HepG2 (cell line): ENCODE measurements around the gene DPEP2NB. TPM values are rescaled to one million over a fixed set of nuclear protein-coding genes. Genes with fewer than 3 reads are reported as not detected.

Source experiments
- ATAC-seq: fragments of 200-7000 bp; cut with Tn5 transposase; 3 replicates; pipeline ENCODE4 v1.9.1; 2020; ENCODE audit warnings: mild to moderate bottlenecking, moderate library complexity
- BruUV-seq: library from RNA; stranded (reverse); fragments of 400-500 nt; replicated peaks from 2 replicates; lab custom pipeline; 2021; lab: Mats Ljungman, UMichigan
- CTCF ChIA-PET: fragments of 300-600 bp; formaldehyde crosslinking; extraction: SDS; loops from one replicate; lab custom pipeline; 2021; ENCODE audit warnings: low total read pairs, inconsistent platforms, low intra/inter-chr PET ratio; lab: Yijun Ruan, JAX
- POLR2A ChIA-PET: fragments of 350-600 bp; sonication (Branson Sonifier 250); formaldehyde crosslinking; loops from one replicate; lab custom pipeline; 2020; ENCODE audit warnings: antibody characterized with exemption, inconsistent platforms; lab: Yijun Ruan, JAX
- DNase-seq: peaks from one replicate; pipeline ENCODE4 v3.0.0-alpha.2; 2015; ENCODE audit warnings: low spot score
- FAIRE-seq: peaks from 3 replicates; lab custom pipeline; 2011; peaks lifted over from hg19 to GRCh38; lab: Jason Lieb, UNC
- H2AFZ ChIP-seq: one replicate; pipeline ENCODE4 v1.6.1; 2011; ENCODE audit warnings: low read length, inconsistent platforms
- H3K27ac ChIP-seq: fragments of 300-600 bp; 3 replicates; pipeline ENCODE4 v1.8.0; 2011; ENCODE audit warnings: mixed run types, mild to moderate bottlenecking, mixed read lengths, low read length, inconsistent platforms; ENCODE audit not compliant: insufficient read depth; ENCODE audit errors: extremely low read length
- H3K27me3 ChIP-seq, 2 experiments: fragments of 200-600 bp in 1 of 2; 2 replicates in 1 of 2; 3 replicates in 1 of 2; pipeline versions ENCODE4 v1.6.0 to v1.8.0; 2011; ENCODE audit warnings: low read length in 2 of 2, mild to moderate bottlenecking in 2 of 2, moderate library complexity in 2 of 2, inconsistent platforms in 1 of 2; ENCODE audit not compliant: insufficient read depth in 2 of 2, control insufficient read depth in 1 of 2
- H3K36me3 ChIP-seq, 2 experiments: fragments of 200-600 bp in 1 of 2; replicated peaks in 1 of 2; 2 replicates in 1 of 2; 3 replicates in 1 of 2; pipeline versions ENCODE4 v1.5.1 to v1.8.0; 2011; ENCODE audit warnings: low read length in 2 of 2, inconsistent platforms in 1 of 2; ENCODE audit not compliant: insufficient read depth in 2 of 2, control insufficient read depth in 1 of 2
- H3K4me1 ChIP-seq: 2 replicates; pipeline ENCODE4 v1.5.1; 2012; ENCODE audit warnings: low read length, inconsistent platforms; ENCODE audit not compliant: insufficient read depth
- H3K4me2 ChIP-seq: 2 replicates; pipeline ENCODE4 v1.6.0; 2011; ENCODE audit warnings: low read depth, low read length, inconsistent platforms
- H3K4me3 ChIP-seq, 3 experiments: fragments of 200-600 bp in 1 of 3; sonication (generic), shearing (Covaris generic) in 1 of 3; replicated peaks in 1 of 3; 2 replicates each; pipeline ENCODE4 v1.5.1; 2011 to 2016; ENCODE audit warnings: low read length in 3 of 3, inconsistent platforms in 2 of 3, low read depth in 2 of 3, mild to moderate bottlenecking in 2 of 3, control low read depth in 1 of 3, mixed read lengths in 1 of 3; ENCODE audit not compliant: insufficient read depth in 1 of 3
- H3K79me2 ChIP-seq: one replicate; pipeline ENCODE4 v1.6.1; 2011; ENCODE audit warnings: low read length, inconsistent platforms; ENCODE audit not compliant: insufficient read depth
- H3K9ac ChIP-seq: 2 replicates; pipeline ENCODE4 v1.6.0; 2011; ENCODE audit warnings: mild to moderate bottlenecking, low read depth, low read length, inconsistent platforms; ENCODE audit not compliant: insufficient read depth
- H3K9me3 ChIP-seq: 2 replicates; pipeline ENCODE4 v1.5.1; 2012; ENCODE audit warnings: mild to moderate bottlenecking, low read length
- H4K20me1 ChIP-seq: 2 replicates; pipeline ENCODE4 v1.6.0; 2011; ENCODE audit warnings: inconsistent platforms, mild to moderate bottlenecking, low read length, moderate library complexity; ENCODE audit not compliant: insufficient read depth
- AKAP8 ChIP-seq: sonication (generic); formaldehyde crosslinking; IDR thresholded peaks from 2 replicates; pipeline ENCODE4 v1.5.1; 2020; ENCODE audit warnings: mild to moderate bottlenecking, missing genetic modification reagents
- ATAD3A ChIP-seq: sonication (generic); formaldehyde crosslinking; IDR thresholded peaks from 2 replicates; pipeline ENCODE4 v1.4.0; 2020; ENCODE audit warnings: missing genetic modification reagents
- CSRNP1 ChIP-seq: sonication (generic); formaldehyde crosslinking; IDR thresholded peaks from 2 replicates; pipeline ENCODE4 v1.8.1; 2023; ENCODE audit warnings: mild to moderate bottlenecking, missing genetic modification reagents
- DZIP1 ChIP-seq: sonication (generic); formaldehyde crosslinking; IDR thresholded peaks from 2 replicates; pipeline ENCODE4 v1.5.0; 2020; ENCODE audit warnings: mild to moderate bottlenecking, missing genetic modification reagents
- FIP1L1 ChIP-seq: fragments of 200-400 bp; formaldehyde crosslinking; IDR thresholded peaks from 2 replicates; pipeline ENCODE4 v1.6.1; 2018; ENCODE audit warnings: low read depth, mild to moderate bottlenecking, low read length, moderate library complexity, borderline replicate concordance; ENCODE audit not compliant: insufficient read depth
- KDM6A ChIP-seq: IDR thresholded peaks from 2 replicates; pipeline ENCODE4 v1.6.1; 2016; ENCODE audit warnings: low read depth
- KLF13 ChIP-seq: sonication (generic); formaldehyde crosslinking; IDR thresholded peaks from 2 replicates; pipeline ENCODE4 v1.4.0; 2020; ENCODE audit warnings: mild to moderate bottlenecking, missing genetic modification reagents
- ONECUT2 ChIP-seq: sonication (generic); formaldehyde crosslinking; IDR thresholded peaks from 2 replicates; pipeline ENCODE4 v1.4.0; 2020; ENCODE audit warnings: missing genetic modification reagents
- XRCC5 ChIP-seq: fragments of 200-400 bp; formaldehyde crosslinking; optimal IDR thresholded peaks from 2 replicates; pipeline ENCODE3; 2017; ENCODE audit warnings: mild to moderate bottlenecking, low read length
- ZBTB38 ChIP-seq: sonication (generic); formaldehyde crosslinking; IDR thresholded peaks from 2 replicates; pipeline ENCODE4 v1.5.1; 2020; ENCODE audit warnings: mild to moderate bottlenecking, missing genetic modification reagents
- ZBTB44 ChIP-seq: sonication (generic); formaldehyde crosslinking; IDR thresholded peaks from 2 replicates; pipeline ENCODE4 v1.4.0; 2020; ENCODE audit warnings: missing genetic modification reagents
- ZNF33A ChIP-seq: sonication (generic); formaldehyde crosslinking; IDR thresholded peaks from 2 replicates; pipeline ENCODE4 v1.5.1; 2020; ENCODE audit warnings: missing genetic modification reagents, mild to moderate bottlenecking, moderate library complexity, borderline replicate concordance
- ZNF34 ChIP-seq: sonication (generic); formaldehyde crosslinking; IDR thresholded peaks from 2 replicates; pipeline ENCODE4 v1.4.0; 2020; ENCODE audit warnings: mild to moderate bottlenecking, missing genetic modification reagents, borderline replicate concordance
- WGBS: methylation state at CpG from one replicate; pipeline ENCODE4 v1.1.6; 2017; ENCODE audit warnings: low lambda C conversion rate; 5-methylcytosine and 5-hydroxymethylcytosine counted together
- in situ Hi-C: cut with HindIII; loops from 2 replicates; pipeline ENCODE4 v1.10.0; 2017; ENCODE audit warnings: low pct_unique_long_range_greater_than_20kb; ENCODE audit not compliant: extremely low pct_ligation_motif_present
- intact Hi-C: fragments of 100-400 bp; cut with micrococcal nuclease; formaldehyde crosslinking; loops from one replicate; pipeline ENCODE4 v1.10.0; 2022; ENCODE audit not compliant: unreplicated experiment
- polyA plus RNA-seq, 8 experiments: library from polyadenylated mRNA; depleted of rRNA in 3 of 8; stranded (reverse) in 7 of 8; unstranded in 1 of 8; fragments of >200 nt; fragmentation: Illumina TruSeq in 4 of 8; extraction: Trizol in 4 of 8; gene quantifications; 2 replicates each; pipeline versions ENCODE4 v1.2.1 to v1.2.3, GENCODE V29; 2011 to 2016; ENCODE audit warnings: low read depth in 4 of 8, missing spikeins in 1 of 8, mixed read lengths in 1 of 8; ENCODE audit not compliant: insufficient read depth in 1 of 8
- total RNA-seq, 5 experiments: library from RNA; depleted of rRNA; stranded (reverse); fragments of >200 nt; fragmentation: Illumina TruSeq; extraction: Trizol; gene quantifications; 2 replicates each; pipeline ENCODE4 v1.2.3, GENCODE V29; 2016; ENCODE audit warnings: low read depth in 1 of 5
- TF ChIP-seq, protein P1 (sequence below): sonication (generic); formaldehyde crosslinking; IDR thresholded peaks from 2 replicates; pipeline ENCODE4 v1.4.0; 2020; ENCODE audit warnings: mild to moderate bottlenecking, low read depth, missing genetic modification reagents

Gene DPEP2NB
- total and polyA plus RNA-seq, 2 of the 13 experiments (the other 11 are each of a cell fraction or from before 2014, with no cell fraction given), result not detected

GRCh38 chr16:67990018-67990386, 25.7 kb downstream of the DPEP2NB start:
- Histone ChIP-seq H3K36me3 (no peaks in the 10 kb centered on the region), H4K20me1 (no peaks in the 10 kb centered on the region), H3K4me1 (peaks cover 55% of the 10 kb centered on the region), H3K9me3 (no peaks in the 10 kb centered on the region), H3K4me2 (no peak overlapping the region), H2AFZ (no peak overlapping the region), H3K79me2 (no peaks in the 10 kb centered on the region), H3K4me3 (no peak overlapping the region), H3K27ac (no peak overlapping the region), H3K27me3 (peaks cover 2 to 22% of the 10 kb centered on the region in 2 experiments), H3K9ac (no peak overlapping the region)
- BruUV-seq, result no TSS peak
- intact Hi-C loops, result no loop called here
- FAIRE-seq, result no peak
- ChIA-PET CTCF (interaction anchor here (1.1 kb wide), 1 partner anchor 50 kb away, joined by 3 read pairs; no protein-coding TSS in a partner anchor), POLR2A (interaction anchor here (4.8 kb wide), 1 partner anchor 47 kb away, joined by 29 read pairs; the partner anchor contains the start of gene LCAT)
- in situ Hi-C loops, result loop anchor here (5.0 kb wide), 1 partner anchor 52 kb away; no protein-coding TSS in a partner anchor
- no peak for DNase-seq
- WGBS, result 30% methylated on average over 1 of the region's 6 CpGs
- no peak; the same call in 2 of the 3 replicates for ATAC-seq
- TF ChIP-seq KDM6A (no peak), ONECUT2 (CRISPR knock-in tag) (no peak), ZBTB44 (CRISPR knock-in tag) (no peak), KLF13 (CRISPR knock-in tag) (no peak), CSRNP1 (CRISPR knock-in tag) (no peak), ZNF34 (CRISPR knock-in tag) (no peak), ZNF33A (CRISPR knock-in tag) (no peak), AKAP8 (CRISPR knock-in tag) (no peak), ATAD3A (CRISPR knock-in tag) (no peak), FIP1L1 (no peak), DZIP1 (CRISPR knock-in tag) (no peak), XRCC5 (peak; percentile 25), ZBTB38 (CRISPR knock-in tag) (0 out of 2 replicates have a peak, but pooled peaks have one; percentile 20)
- TF ChIP-seq, protein P1, sequence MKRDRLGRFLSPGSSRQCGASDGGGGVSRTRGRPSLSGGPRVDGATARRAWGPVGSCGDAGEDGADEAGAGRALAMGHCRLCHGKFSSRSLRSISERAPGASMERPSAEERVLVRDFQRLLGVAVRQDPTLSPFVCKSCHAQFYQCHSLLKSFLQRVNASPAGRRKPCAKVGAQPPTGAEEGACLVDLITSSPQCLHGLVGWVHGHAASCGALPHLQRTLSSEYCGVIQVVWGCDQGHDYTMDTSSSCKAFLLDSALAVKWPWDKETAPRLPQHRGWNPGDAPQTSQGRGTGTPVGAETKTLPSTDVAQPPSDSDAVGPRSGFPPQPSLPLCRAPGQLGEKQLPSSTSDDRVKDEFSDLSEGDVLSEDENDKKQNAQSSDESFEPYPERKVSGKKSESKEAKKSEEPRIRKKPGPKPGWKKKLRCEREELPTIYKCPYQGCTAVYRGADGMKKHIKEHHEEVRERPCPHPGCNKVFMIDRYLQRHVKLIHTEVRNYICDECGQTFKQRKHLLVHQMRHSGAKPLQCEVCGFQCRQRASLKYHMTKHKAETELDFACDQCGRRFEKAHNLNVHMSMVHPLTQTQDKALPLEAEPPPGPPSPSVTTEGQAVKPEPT (CRISPR knock-in tag), result no peak
